Vagina (tissue), 2 donors: ENCODE measurements around the gene USP49.

Experiments used
- CTCF ChIP-seq, 3 experiments: fragments of 450-650 bp in 2 of 3; fragments of 200-600 bp in 1 of 3; sonication (generic) in 1 of 3; IDR thresholded peaks; one replicate each; pipeline ENCODE4 v1.5.1; 2017 to 2019; ENCODE audit warnings: antibody characterized with exemption in 3 of 3, mild to moderate bottlenecking in 2 of 3, moderate library complexity in 2 of 3
- POLR2A ChIP-seq, 2 donors: fragments of 450-650 bp; IDR thresholded peaks; one replicate each; pipeline ENCODE4 v1.6.1; 2017; ENCODE audit warnings: antibody characterized with exemption in 2 of 2, mild to moderate bottlenecking in 2 of 2, moderate library complexity in 2 of 2
- POLR2AphosphoS5 ChIP-seq, 2 donors: sonication (generic); formaldehyde crosslinking; IDR thresholded peaks; one replicate each; pipeline ENCODE4 v1.9.0; 2017; ENCODE audit warnings: antibody characterized with exemption in 2 of 2, mild to moderate bottlenecking in 2 of 2, low read depth in 1 of 2; ENCODE audit not compliant: insufficient read depth in 1 of 2

GRCh38 chr6:41786451-41787218 lies 108.5 kb downstream of the USP49 start:
- TF ChIP-seq CTCF (IDR thresholded peaks at IDR 0.05) (peak; percentile 37 to 77 (median 62)), POLR2A (IDR thresholded peaks at IDR 0.05) (peak in 1 of 2 donors; percentile 37), POLR2AphosphoS5 (IDR thresholded peaks at IDR 0.05; ENCODE audit: insufficient read depth in 1 of 2, low read depth in 1 of 2) (no peak)
